D721Med (cell line): ENCODE results near the gene FMN1.

ENCODE experiments used
- DNase-seq: peaks from one replicate; pipeline ENCODE4 v3.0.0; 2011; ENCODE audit warnings: low spot score; ENCODE audit not compliant: insufficient read length
- FAIRE-seq: peaks from 2 replicates; lab custom pipeline; 2011; peaks lifted over from hg19 to GRCh38; lab: Jason Lieb, UNC
- TF ChIP-seq, protein P1 (sequence below): IDR thresholded peaks from 2 replicates; pipeline ENCODE4 v1.5.1; 2012; ENCODE audit warnings: mild to moderate bottlenecking, control low read depth; ENCODE audit not compliant: insufficient read depth; ENCODE audit errors: missing control alignments

FMN1 gene

DNA sequence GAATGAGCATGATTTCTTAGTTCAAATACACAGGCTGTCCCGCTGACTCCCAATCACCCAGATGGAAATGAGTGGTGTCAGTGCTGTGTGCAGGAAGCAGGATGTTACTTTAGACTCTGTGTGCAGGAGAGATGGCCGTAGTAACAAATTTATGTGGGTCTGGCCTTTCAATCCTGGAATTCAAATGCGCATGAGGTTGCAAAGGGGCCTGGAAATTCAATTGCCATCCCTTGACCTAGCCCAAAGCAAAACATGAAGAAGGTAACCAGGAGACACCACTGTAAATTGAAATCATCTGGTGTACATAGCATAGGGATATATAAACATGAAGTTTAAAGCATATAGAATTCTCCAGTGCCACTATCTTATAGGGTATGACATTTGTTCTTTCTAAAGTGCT, 443.5 kb downstream of the FMN1 start:
- FAIRE-seq (no peak), DNase-seq (no peak)
- TF ChIP-seq, protein P1, sequence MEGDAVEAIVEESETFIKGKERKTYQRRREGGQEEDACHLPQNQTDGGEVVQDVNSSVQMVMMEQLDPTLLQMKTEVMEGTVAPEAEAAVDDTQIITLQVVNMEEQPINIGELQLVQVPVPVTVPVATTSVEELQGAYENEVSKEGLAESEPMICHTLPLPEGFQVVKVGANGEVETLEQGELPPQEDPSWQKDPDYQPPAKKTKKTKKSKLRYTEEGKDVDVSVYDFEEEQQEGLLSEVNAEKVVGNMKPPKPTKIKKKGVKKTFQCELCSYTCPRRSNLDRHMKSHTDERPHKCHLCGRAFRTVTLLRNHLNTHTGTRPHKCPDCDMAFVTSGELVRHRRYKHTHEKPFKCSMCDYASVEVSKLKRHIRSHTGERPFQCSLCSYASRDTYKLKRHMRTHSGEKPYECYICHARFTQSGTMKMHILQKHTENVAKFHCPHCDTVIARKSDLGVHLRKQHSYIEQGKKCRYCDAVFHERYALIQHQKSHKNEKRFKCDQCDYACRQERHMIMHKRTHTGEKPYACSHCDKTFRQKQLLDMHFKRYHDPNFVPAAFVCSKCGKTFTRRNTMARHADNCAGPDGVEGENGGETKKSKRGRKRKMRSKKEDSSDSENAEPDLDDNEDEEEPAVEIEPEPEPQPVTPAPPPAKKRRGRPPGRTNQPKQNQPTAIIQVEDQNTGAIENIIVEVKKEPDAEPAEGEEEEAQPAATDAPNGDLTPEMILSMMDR = no peak

DNA sequence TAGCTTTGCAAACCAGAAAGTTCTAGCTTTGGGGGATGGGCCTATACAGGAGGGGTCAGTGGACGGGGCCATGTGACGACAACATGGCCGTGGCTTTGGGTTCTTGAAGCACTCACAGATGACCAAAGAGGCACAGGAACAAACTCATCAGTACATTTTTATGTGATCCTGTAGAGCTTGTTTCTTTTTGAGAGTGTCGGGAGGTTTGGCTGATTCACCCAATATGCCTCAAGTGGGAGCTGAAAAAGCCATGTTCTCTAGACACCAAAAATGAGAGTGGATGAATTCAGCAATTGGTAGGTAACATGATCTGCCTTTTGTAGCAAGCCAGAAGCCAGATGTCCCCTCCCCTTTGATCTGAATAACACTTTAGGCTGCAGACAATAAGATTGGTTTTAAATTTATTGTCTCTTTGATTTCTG, 446.6 kb downstream of the FMN1 start:
- DNase-seq (no peak), FAIRE-seq (no peak)
- TF ChIP-seq, protein P1 = no peak

DNA sequence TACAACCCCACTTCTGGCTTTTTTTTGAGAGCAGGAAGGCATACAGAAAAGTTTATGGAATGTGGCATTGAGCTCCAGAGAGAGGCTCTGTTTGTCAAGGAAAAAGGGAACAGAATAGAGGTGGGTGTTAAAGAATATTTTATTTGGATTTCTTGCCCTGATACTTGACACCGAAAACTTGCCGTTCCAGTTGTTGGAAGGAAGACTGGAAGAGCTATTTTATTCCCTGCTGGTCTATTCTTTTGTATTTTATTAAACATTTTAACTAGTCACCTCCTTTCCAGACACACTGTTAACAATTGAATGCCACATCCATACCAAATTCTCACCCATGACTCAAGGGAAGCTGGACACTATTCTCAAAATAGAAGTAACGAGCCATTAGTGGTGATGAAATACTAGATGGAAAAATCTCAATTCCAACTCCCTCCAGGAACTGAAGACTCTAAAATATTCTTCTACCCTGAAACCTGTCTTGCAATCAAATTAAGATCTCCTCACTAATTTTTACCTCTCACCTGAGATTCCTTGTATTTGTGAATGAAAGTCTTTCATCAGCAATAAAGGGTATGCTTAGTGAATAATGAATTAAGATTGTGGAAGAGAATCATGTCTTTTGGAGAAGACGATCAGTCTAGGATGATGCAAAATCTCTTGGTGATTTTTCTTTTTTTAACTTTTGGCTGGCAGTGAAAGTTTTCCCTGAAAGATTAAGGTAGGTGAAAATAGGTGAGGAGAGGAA, 448.2 kb downstream of the FMN1 start:
- FAIRE-seq = no peak
- TF ChIP-seq, protein P1 = no peak
- no peak for DNase-seq

DNA sequence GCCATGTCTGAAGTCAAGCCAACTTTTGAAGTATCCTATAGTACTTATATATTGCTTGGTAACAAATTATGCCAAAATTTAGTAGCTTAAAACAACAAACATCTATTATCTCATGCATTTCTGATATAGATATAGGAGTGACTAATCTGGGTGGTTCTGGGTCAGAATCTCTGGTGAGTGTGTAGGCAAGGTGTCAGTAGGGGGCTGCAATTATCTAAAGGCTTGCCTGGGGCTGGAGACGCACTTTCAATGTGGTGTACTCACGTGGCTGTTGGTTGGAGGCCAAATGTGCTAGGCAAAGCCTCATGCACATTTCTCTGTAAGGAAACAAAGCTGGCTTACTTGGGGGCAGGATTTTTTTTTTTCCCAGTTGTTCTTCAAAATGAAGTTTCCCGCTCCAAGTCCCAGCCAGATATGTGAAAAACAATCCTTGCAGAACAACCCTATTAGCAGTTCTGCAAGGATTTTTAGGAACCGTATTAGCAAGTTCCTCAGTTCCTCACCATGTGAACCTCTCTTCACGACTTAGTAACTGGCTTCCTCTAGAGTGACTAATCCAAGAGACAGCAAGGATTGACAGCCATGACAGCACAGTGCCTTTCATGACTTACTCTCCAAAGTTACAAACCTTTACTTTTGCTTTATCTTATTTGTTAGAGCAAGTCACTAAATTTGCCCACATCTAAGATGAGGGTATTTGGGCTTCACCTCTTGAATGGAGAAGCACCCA, 450.9 kb downstream of the FMN1 start:
- TF ChIP-seq, protein P1 = no peak
- DNase-seq = no peak
- no peak for FAIRE-seq

DNA sequence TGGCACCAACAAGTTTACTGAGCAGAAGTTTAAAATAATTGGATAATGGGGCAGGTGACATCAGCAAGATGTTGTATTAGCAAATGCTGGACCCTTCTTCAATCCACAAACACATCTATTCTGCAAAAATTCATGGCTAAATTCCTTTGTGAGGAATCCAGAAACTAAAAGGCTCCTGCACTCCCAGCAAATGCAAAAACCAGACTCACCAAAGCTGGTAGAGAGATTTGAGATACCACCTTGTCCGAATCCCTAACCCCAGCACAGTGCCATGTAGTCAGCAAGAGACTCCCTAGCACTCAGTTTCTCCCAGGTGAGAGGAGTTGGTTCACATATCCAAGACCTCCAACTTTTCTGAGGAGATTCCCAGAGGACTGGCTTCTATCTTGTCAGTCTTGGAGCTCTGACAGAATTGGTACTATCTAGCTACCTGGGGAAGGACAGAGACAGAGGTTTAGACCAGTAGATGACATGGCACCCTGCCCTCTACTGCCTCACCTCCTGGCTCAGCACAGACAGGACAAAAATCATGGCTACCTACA, 454.9 kb downstream of the FMN1 start:
- TF ChIP-seq, protein P1 = no peak
- DNase-seq (no peak), FAIRE-seq (no peak)

DNA sequence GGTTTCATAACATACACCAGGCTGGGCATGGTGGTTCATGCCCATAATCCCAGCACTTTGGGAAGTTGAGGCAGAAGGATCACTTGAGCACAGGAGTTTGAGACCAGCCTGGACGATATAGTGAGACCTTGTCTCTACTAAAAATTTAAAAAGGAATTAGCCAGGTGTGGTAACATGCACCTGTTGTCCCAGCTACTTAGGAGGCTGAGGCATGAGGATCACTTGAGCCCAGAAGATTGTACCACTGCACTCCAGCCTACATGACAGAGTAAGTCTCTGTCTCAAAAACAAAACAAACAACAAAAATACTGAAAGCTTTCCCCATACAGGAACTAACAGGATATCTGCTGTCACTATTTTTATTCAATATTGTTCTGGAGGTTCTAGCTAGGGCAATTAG, 455.8 kb downstream of the FMN1 start:
- no peak for DNase-seq
- TF ChIP-seq, protein P1 = no peak
- FAIRE-seq = no peak
